Measurements from ENCODE around the gene DPYSL5. TPM values are rescaled to one million over a fixed set of nuclear protein-coding genes. Genes with fewer than 3 reads are reported as not detected.

The DPYSL5 gene
- total RNA-seq, 4 donors from 2014 or later: not detected

DNA sequence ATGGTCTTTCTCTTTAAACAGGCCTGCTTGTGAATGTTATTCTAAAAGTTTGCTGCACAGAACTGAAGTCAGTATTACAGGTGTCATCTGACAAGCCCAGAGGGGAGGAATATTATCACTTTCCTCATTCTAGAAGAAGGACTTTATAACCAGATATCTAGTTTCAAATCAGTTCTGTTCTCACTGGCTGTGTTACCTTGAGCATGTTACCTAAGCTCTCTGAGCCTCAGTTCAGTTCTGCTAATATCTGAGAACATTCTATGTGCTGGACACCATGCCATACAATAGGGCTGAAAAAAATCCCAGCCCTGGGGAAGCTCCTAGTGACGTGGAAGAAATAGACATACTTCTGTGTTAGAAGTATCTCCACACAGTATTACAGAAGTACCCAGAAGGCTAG is 150.4 kb downstream of the DPYSL5 start:
- no peak for DNase-seq (ENCODE audit: low spot score in 2 of 2)
- Histone ChIP-seq H3K4me1 (no peaks in the 10 kb centered on the region), H3K36me3 (no peaks in the 10 kb centered on the region), H3K27ac (no peak overlapping the region), H3K27me3 (no peaks in the 10 kb centered on the region), H3K4me3 (no peak overlapping the region), H3K9me3 (no peaks in the 10 kb centered on the region)
- TF ChIP-seq, protein P1, sequence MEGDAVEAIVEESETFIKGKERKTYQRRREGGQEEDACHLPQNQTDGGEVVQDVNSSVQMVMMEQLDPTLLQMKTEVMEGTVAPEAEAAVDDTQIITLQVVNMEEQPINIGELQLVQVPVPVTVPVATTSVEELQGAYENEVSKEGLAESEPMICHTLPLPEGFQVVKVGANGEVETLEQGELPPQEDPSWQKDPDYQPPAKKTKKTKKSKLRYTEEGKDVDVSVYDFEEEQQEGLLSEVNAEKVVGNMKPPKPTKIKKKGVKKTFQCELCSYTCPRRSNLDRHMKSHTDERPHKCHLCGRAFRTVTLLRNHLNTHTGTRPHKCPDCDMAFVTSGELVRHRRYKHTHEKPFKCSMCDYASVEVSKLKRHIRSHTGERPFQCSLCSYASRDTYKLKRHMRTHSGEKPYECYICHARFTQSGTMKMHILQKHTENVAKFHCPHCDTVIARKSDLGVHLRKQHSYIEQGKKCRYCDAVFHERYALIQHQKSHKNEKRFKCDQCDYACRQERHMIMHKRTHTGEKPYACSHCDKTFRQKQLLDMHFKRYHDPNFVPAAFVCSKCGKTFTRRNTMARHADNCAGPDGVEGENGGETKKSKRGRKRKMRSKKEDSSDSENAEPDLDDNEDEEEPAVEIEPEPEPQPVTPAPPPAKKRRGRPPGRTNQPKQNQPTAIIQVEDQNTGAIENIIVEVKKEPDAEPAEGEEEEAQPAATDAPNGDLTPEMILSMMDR (IDR thresholded peaks at IDR 0.05): no peak
- TF ChIP-seq EP300 (IDR thresholded peaks at IDR 0.05): no peak
- no peak for TF ChIP-seq POLR2A (IDR thresholded peaks at IDR 0.05)
- WGBS, 2 donors: 68 to 88% methylated on average over 1 of the region's 1 CpG

Other genes starting within 250 kb of the DPYSL5 start
- gene CIB4, start 206.8 kb upstream of the DPYSL5 start, total RNA-seq: not detected
- gene KCNK3, start 155.4 kb upstream of the DPYSL5 start, total RNA-seq: 1 to 10 TPM in 3 of 4 donors, under 1 TPM in 1; 0.84 to 6.9 (median 1.7) TPM
- 10 to 100 TPM; 30.1 to 51.6 (median 43.3) TPM for gene SLC35F6, start 83.8 kb upstream of the DPYSL5 start, total RNA-seq
- 1 to 10 TPM in 2 of 4 donors, not detected in 2; 3.3 to 3.5 TPM for gene CENPA, start 62.1 kb upstream of the DPYSL5 start, total RNA-seq
- 10 to 100 TPM; 16.6 to 26.4 (median 19.7) TPM for gene MAPRE3, start 122.5 kb downstream of the DPYSL5 start, total RNA-seq
- gene TMEM214, start 184.8 kb downstream of the DPYSL5 start, total RNA-seq: 10 to 100 TPM; 45.7 to 71.4 (median 53.4) TPM
- gene AGBL5, start 203.5 kb downstream of the DPYSL5 start, total RNA-seq: 10 to 100 TPM; 12.1 to 14.4 (median 14.3) TPM
- gene OST4, start 223.5 kb downstream of the DPYSL5 start, total RNA-seq: 100 to 1,000 TPM; 111 to 217 (median 166) TPM
- gene EMILIN1, start 230.5 kb downstream of the DPYSL5 start, total RNA-seq: 10 to 100 TPM; 56.6 to 95.1 (median 70.1) TPM
- gene KHK, start 238.6 kb downstream of the DPYSL5 start, total RNA-seq: 10 to 100 TPM in 2 of 4 donors, 1 to 10 TPM in 2; 5.1 to 12.2 (median 9.1) TPM

Measured in tibial nerve (tissue), 4 donors.